ENCODE measurements around the gene FOXK1. TPM values are rescaled to one million over a fixed set of nuclear protein-coding genes. Genes with fewer than 3 reads are reported as not detected.
A peak's percentile ranks its signal among the peaks of the same experiment; 100 is the strongest.

The FOXK1 gene
- polyA plus RNA-seq, 3 donors = 0.33 to 16.8 (median 0.76) TPM

- H3K4me1 Mint-ChIP-seq = peaks cover 5% of the 10 kb centered on the region
- 99% methylated on average over 13 of the region's 24 CpGs for WGBS (ENCODE audit: insufficient coverage)
- Histone ChIP-seq H3K4me1 (ENCODE audit: control insufficient read depth in 1 of 2, insufficient read depth in 2 of 2, low read length in 2 of 2) (no peaks in the 10 kb centered on the region), H3K79me2 (ENCODE audit: insufficient read depth, low read length) (peaks cover 42% of the 10 kb centered on the region), H3K9me3 (replicated peaks in 1 of 2; ENCODE audit: control insufficient read depth in 1 of 2, insufficient read depth in 1 of 2, low read length in 2 of 2) (no peaks in the 10 kb centered on the region), H3K4me3 (replicated peaks in 1 of 3; ENCODE audit: low read depth in 2 of 3, low read length in 3 of 3) (no peak overlapping the region), H3K36me3 (replicated peaks in 1 of 2; ENCODE audit: control insufficient read depth in 1 of 2, insufficient read depth in 2 of 2, low read length in 2 of 2) (peaks cover 65 to 78% of the 10 kb centered on the region in 2 donors), H3K4me2 (replicated peaks; ENCODE audit: extremely low read depth, low read length, poor library complexity, severe bottlenecking) (no peak overlapping the region), H2AFZ (ENCODE audit: insufficient read depth, low read depth, low read length, poor library complexity, severe bottlenecking) (no peak overlapping the region), H3K9ac (ENCODE audit: insufficient read depth, low read length, poor library complexity, severe bottlenecking) (no peak overlapping the region), H3K27me3 (ENCODE audit: control insufficient read depth in 2 of 2, insufficient read depth in 2 of 2, low read length in 2 of 2) (no peaks in the 10 kb centered on the region), H4K20me1 (ENCODE audit: insufficient read depth, low read length) (peaks cover 35% of the 10 kb centered on the region), H3K27ac (ENCODE audit: low read depth in 1 of 2, low read length in 2 of 2) (no peak overlapping the region)
- peaks cover 50 to 72% of the 10 kb centered on the region in 2 donors for H3K36me3 Mint-ChIP-seq
- no peak overlapping the region for H3K4me3 Mint-ChIP-seq
- TF ChIP-seq CTCF (IDR thresholded peaks at IDR 0.05) = no peak
- DNase-seq = no peak
- no peak overlapping the region for H3K27ac Mint-ChIP-seq
- peaks cover 0 to 3% (median 0%) of the 10 kb centered on the region in 7 donors for H3K9me3 Mint-ChIP-seq
- peaks cover 0 to 1% (median 0%) of the 10 kb centered on the region in 3 donors for H3K27me3 Mint-ChIP-seq (ENCODE audit: low read depth in 3 of 3)
- intact Hi-C loops (cut with micrococcal nuclease) = loop anchor here (1.0 to 10.0 kb wide), 2 partner anchors 140 to 144 kb away; no protein-coding TSS in a partner anchor
Observed at GRCh38 chr7:4755045-4755444, 73.0 kb downstream of the FOXK1 start.

GRCh38 chr7:4758111-4758510 lies 76.0 kb downstream of the FOXK1 start:
- Histone ChIP-seq H3K27ac (ENCODE audit: low read depth in 1 of 2, low read length in 2 of 2) (no peak overlapping the region), H3K9ac (ENCODE audit: insufficient read depth, low read length, poor library complexity, severe bottlenecking) (no peak overlapping the region), H3K27me3 (ENCODE audit: control insufficient read depth in 2 of 2, insufficient read depth in 2 of 2, low read length in 2 of 2) (no peaks in the 10 kb centered on the region), H4K20me1 (ENCODE audit: insufficient read depth, low read length) (peaks cover 16% of the 10 kb centered on the region), H2AFZ (ENCODE audit: insufficient read depth, low read depth, low read length, poor library complexity, severe bottlenecking) (no peak overlapping the region), H3K4me2 (replicated peaks; ENCODE audit: extremely low read depth, low read length, poor library complexity, severe bottlenecking) (no peak overlapping the region), H3K9me3 (replicated peaks in 1 of 2; ENCODE audit: control insufficient read depth in 1 of 2, insufficient read depth in 1 of 2, low read length in 2 of 2) (no peaks in the 10 kb centered on the region), H3K4me1 (ENCODE audit: control insufficient read depth in 1 of 2, insufficient read depth in 2 of 2, low read length in 2 of 2) (no peaks in the 10 kb centered on the region), H3K36me3 (replicated peaks in 1 of 2; ENCODE audit: control insufficient read depth in 1 of 2, insufficient read depth in 2 of 2, low read length in 2 of 2) (peaks cover 79 to 91% of the 10 kb centered on the region in 2 donors), H3K79me2 (ENCODE audit: insufficient read depth, low read length) (peaks cover 20% of the 10 kb centered on the region), H3K4me3 (replicated peaks in 1 of 3; ENCODE audit: low read depth in 2 of 3, low read length in 3 of 3) (no peak overlapping the region)
- Mint-ChIP-seq H3K36me3 (peaks cover 68 to 90% of the 10 kb centered on the region in 2 donors), H3K4me3 (no peak overlapping the region), H3K27me3 (ENCODE audit: low read depth in 3 of 3) (peaks cover 0 to 3% (median 0%) of the 10 kb centered on the region in 3 donors), H3K27ac (peak overlapping the region in 1 of 7 donors; percentile 50), H3K4me1 (peaks cover 5% of the 10 kb centered on the region), H3K9me3 (peaks cover 0 to 3% (median 0%) of the 10 kb centered on the region in 7 donors)
- intact Hi-C loops (cut with micrococcal nuclease) = loop anchor here in 1 of 2 donors (10.0 kb wide), 1 partner anchor 143 kb away; no protein-coding TSS in a partner anchor
- WGBS (ENCODE audit: insufficient coverage) = 99% methylated on average over 18 of the region's 19 CpGs
- no peak for TF ChIP-seq CTCF (IDR thresholded peaks at IDR 0.05)
- no peak for DNase-seq
